ENCODE results near the gene SHANK1.

The SHANK1 gene

DNA sequence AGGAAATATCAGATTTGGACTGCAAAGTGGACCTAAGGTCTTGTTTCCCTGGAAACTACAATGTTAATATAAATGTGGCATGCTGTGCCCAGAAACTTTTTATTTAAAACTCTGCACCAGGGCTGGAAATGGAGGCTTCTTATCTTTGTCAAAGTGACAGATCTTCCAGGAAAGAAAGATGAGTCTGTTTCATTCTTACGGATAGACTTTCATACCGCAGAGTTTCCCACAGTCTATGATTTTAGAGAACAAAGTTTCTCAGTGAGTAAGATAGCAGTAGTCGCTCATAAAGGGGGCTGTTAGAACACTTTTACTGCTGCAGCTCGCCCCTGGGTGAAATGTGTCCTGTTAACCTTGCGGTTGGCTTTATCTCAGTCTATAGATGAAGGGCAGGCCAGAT is 10.3 kb upstream of the SHANK1 start:
- in situ Hi-C loops (cut with MboI; ENCODE audit: low sequenced_read_pairs): no loop called here

DNA sequence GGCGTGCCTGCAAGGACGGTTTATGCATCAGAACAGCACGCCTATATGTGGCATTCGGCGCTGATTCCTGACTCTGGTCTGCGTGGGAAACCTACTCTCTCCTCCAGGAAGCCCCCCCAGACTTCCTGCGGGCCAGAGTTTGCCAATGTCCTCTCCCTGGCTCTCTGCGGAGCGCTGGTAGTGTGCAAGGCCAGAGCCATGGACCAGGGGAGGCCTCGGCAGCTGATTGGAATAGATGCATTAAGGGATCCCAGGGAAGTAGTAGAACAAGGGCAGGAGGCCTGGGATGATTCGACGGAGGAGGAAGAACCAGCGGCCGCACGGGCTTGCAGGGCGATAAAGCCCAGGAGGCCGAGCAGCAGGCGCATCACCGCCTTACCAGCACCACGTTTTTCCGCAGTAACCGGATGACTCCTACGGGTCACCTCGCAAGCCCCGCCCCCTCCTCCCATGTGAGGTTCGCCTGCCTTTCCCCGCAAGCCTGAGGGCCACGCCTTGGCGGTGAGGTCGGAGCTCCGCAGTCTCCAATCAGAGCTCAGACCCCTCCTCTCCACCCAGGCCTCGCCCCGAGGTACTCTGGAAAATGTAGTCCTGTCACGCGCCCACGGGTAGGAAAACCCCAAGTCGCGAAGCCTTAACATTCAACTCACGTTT is 8.6 kb upstream of the SHANK1 start:
- in situ Hi-C loops (cut with MboI; ENCODE audit: low sequenced_read_pairs): no loop called here

- in situ Hi-C loops (cut with MboI; ENCODE audit: low sequenced_read_pairs): no loop called here
Observed at GRCh38 chr19:50725911-50726230, 6.3 kb upstream of the SHANK1 start.

GRCh38 chr19:50725218-50725910 is 5.8 kb upstream of the SHANK1 start:
- in situ Hi-C loops (cut with MboI; ENCODE audit: low sequenced_read_pairs): no loop called here

- in situ Hi-C loops (cut with MboI; ENCODE audit: low sequenced_read_pairs): no loop called here
Observed at GRCh38 chr19:50724522-50725217, 5.1 kb upstream of the SHANK1 start.

DNA sequence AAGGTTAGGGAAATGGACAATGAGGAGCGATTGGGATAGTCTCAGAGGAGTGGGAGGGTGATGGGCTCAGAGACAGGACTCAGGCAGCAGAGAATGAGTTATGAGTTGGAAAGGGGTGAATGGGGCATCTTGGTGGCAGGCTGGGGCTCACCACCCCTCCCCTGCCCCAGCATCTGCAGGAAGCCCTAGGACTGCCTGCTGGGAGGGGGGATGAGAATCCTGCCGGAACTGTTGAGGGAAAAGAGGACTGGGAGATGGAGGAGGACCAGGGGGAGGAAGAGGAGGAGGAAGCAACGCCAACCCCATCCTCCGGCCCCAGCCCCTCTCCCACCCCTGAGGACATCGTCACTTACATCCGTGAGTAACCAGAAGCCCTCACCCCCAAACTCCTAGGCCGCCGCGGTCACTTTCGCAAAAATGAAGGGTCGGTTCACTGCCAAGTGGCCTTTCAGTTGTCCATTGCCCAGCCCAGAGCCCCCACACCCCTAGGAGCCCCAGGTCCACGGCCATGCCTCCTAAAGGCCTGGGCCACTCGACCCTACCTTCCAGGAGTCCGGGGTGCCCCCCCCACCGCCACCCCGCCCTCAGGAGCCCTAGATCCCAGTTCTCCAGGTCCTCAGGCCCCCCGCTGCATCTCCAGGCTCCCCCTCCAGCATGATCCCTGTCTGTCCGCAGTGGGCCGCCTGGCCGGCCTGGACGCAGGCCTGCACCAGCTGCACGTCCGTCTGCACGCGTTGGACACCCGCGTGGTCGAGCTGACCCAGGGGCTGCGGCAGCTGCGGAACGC is 4.3 kb upstream of the SHANK1 start:
- in situ Hi-C loops (cut with MboI; ENCODE audit: low sequenced_read_pairs): no loop called here

DNA sequence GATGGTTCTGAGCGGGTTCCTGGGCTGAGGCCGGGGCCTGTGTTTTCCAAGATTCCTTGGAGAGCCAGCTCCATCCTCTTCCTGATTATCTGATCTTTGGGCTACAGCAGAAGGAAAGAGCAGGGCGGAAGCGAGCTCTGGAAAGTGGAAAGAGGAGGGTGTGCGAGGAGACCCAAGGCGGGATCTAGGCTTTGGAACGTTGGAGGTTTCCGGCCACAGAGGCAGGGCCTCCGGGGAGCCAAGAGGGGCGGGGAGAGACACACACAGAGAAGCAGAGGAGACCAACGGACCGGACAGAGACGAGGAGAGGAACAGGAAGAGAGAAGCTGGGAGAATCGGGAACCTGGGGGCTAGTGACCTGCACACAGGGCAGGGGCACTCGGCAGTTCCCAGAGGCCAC is 3.5 kb upstream of the SHANK1 start, which contains the start of gene CLEC11A:
CLEC11A (plus strand) TSS at position 296 of the 400 bp plus-strand sequence. CDS start 162 bp downstream, outside the sequence.
- in situ Hi-C loops (cut with MboI; ENCODE audit: low sequenced_read_pairs): no loop called here

DNA sequence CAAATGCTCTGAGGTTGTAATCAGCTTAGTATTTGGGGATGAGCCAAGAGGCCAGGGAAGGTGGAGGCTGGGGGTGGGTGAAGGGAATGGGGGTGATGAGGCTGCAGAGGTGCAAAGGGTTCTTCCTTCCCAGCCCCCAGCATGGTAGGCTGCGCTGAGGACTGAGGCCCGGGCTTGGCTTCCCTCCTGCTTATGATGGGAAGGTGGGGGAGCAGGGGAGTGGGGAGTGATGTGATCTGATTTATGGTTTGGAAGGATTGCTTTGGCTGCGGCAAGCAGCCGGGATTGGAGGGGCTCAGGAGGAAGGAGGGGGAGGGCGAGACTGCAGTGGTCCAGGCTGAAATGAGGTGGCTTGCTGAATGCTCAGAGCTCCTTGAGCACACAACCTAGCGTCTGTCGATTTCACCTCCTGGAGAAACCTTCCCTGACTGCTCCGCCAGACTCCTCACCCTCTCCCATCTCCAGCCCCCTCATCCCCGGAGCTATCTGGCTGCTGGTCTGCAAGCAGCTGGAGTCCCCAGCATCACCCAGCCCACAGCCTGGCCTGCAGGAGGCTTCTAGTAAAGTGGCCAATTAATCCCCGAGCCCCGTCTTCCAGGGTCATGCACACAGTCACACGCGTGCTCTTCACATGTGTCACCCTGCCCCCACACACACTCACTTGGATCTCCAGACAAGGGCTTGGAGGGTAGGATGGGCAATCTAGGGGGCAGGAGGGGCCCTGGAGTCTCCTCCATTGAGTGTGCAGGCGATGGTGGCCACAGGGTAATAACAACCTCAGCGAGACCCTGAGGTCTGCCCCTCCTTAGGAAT is 2.8 kb upstream of the SHANK1 start:
- in situ Hi-C loops (cut with MboI; ENCODE audit: low sequenced_read_pairs): no loop called here

DNA sequence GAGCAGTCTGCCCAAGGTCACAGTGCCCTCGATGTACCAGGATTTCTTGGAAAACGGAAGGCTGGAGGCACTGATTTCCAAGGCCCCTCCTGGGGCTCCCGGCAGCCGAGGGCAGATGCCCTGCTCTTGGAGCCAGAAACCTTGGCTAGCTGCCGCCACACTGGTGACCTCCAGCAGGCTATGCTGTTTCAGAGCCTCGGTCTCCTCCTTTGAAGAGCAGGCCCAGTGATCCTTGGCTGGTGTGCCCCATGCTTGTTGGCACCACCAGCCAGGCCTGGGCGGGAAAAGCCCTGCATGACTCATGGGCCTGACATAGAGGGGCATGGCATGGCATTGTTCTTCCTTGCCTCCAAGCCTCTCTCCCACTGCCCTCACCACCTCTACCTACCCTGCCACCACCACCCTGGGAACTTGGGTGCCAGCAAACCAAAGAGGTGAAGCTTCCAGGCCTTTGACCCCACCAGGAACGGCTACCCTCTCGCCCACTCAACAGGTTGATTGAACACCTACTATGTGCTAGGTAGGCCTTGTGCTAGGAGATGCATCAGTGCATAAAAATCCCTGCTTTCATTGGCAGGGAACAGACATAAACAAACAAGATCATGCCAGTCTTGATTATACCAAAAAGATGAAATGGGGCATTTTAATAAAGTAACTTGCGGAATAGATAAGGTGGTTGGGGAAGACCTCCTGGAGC is 2.0 kb upstream of the SHANK1 start:
- in situ Hi-C loops (cut with MboI; ENCODE audit: low sequenced_read_pairs): no loop called here

- in situ Hi-C loops (cut with MboI; ENCODE audit: low sequenced_read_pairs): no loop called here
Observed at GRCh38 chr19:50720921-50721381, 1.3 kb upstream of the SHANK1 start.

DNA sequence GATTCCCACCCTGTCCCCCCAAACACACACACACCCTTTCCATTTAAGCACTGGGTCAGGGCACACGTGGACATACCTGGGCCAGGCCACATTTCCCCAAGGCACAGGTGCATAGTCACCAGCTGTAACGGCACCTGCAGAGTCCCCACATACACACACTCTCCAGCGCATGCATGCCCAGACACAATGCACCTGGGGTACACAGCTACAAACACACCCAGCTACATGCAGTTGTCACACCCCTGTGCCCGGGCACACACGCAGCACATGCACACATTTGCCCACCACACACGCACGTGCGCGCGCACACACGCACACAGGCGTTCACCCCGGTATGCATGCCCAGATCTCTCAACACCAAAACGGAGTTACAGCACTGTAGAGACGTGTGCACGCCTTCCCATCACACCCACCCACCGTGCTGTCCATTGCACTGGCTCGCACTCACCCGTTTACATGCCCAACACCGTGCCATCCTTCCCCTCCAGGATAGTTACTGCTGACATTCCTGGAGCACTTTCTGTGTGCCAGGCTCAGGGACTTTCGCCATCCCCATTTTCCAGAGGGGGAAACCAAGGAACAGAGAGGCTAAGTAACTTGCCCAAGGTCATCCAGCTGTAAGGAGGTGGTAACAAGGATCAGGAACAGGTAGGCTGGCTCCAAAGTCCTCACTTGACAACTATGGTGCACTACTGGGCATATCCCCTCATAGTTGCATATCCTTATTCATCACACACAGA is 749 bp upstream of the SHANK1 start:
- in situ Hi-C loops (cut with MboI; ENCODE audit: low sequenced_read_pairs): no loop called here

- in situ Hi-C loops (cut with MboI; ENCODE audit: low sequenced_read_pairs): no loop called here
Observed at GRCh38 chr19:50719119-50719435, 525 bp downstream of the SHANK1 start.

DNA sequence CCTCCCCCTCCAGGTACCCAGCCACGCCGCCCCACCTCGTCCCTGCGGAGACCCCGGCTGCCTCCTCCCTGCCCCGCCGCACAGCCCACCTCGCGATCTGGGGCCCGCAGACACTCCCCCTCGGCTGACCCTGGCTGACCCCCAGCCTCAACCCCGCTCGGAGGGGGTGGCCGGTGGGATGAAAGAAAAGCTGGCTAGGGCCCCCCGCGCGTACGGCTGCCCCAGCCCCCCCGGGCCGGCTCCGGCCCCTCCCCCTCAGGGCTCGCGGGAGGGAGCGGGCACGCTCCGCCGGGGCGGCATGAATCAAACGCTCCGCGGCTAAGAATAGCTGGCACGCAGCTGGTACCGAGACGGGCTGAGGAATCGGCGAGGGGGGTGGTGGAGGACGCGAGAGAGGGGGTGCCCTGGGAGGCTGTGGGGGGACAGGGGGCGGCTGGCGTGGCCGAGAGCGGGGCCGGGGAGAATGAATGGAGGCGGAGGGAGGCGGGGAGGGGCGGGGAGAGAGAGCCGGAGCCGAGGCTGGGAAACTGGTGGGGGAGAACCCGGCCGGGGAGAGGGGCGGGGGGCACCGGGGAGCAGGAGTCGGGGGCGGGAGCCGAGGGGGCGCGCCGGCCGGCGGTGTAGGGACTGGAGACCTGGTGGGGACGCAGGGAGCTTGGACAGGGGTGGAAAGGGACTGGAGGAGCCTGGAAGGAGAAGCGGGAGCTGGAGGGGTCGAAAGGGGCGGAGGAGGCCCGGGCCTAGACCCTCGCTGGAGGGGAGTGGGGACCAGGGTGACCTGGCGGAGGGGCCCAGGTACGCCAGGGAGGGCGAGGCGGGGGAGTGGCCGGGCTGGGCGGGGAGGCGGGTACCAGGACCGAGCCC is 1.1 kb downstream of the SHANK1 start:
- in situ Hi-C loops (cut with MboI; ENCODE audit: low sequenced_read_pairs): no loop called here

GRCh38 chr19:50717891-50718254 is 1.7 kb downstream of the SHANK1 start:
- in situ Hi-C loops (cut with MboI; ENCODE audit: low sequenced_read_pairs): no loop called here

DNA sequence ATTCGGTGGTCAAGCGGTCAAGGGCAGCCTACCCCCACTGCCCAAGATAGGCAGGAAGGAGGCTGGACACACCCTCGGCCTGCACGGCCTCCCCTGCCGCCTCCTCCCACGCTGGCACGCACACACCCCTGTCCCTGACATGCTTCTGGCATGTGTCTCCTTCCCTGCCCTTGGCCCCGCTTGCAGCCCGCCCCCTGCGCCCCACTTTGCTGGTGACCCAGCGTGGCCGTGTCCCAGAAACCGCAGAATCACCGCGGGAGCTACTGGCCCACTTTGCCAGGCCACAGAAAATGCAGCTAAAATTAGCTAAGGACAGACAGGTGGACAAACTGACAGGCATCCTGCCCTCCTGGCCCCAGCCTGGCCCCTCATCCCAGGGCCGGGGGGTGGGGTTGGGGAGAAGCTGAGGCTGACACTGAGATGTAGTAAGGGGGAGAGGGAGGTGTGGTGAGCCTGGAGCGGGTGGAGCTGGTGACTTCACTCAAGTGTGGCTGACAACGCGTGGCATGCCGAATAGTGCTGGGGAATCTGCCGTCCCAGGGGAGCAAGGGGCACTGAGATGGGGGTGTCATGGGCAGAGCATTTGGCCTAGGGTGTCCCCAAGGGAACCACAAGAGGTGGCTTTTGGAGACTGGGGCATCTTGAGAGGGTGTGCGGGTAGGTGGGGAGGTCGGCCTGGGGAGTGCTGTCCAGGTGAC is 2.4 kb downstream of the SHANK1 start:
- in situ Hi-C loops (cut with MboI; ENCODE audit: low sequenced_read_pairs): no loop called here

DNA sequence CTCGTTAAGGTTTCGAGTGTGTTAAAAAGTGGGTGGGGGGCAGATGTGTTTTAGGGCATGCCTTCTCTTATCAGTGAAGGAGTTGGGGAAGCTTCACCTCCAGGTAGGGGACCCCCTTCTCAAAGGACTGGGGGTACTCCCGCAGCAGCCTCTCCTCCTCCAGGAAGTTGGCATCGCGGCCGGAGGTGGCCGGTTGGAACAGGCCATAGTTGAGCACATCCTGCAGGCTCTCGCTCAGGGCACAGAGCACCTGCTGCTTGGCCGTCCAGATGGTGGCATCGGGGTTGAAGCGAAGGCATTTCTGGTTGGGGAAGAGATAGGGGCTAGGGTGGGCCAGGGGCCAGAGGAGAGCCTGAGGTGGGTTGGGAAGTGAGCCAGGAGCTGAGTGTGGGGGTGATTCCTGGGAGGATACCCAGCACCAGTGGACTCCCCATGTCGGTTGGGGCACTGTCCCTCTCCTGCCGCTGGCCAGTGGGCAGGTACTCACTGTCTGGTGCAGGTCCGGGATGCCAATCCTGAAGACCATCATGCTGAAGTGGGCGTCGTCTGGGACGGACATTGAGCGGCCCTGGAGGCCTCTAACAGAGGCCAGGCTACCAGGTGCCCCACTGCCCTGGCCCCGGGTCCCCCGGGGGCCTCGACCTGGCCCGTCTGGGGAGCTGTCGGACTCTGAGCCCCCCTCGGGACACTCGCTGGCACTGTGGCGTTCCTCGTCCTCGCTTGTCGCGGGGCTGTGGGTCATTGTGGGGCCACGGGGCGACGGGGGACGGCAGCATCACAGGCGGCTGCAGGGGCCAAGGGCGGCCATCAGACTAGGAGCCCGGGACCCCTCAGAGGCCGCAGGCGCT is 3.2 kb downstream of the SHANK1 start:
- in situ Hi-C loops (cut with MboI; ENCODE audit: low sequenced_read_pairs): no loop called here
